ENCODE data around the gene YTHDF1.

DNA sequence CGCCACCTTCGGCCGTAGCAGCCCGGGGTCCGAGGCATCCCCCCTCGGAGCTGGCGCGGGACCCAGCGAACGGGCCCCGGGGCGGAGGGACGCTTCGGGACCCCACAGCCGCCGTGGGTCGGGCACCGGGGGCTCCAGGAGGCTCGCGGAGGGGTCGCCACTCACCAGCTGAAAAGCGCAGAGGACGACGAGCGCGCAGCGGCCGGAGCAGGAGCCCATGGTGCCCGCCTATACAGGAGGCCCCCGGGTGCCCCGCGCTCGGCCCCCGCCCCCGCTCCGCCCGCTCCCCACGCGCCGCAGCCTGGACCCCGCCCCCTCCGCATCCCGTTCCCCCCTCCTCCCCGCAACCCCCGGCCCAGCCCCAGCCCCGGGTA is 38.3 kb upstream of the YTHDF1 start, which contains the start of gene NKAIN4:
- no peak for TF ChIP-seq POLR2A (IDR thresholded peaks at IDR 0.05)
- TF ChIP-seq, protein P1, sequence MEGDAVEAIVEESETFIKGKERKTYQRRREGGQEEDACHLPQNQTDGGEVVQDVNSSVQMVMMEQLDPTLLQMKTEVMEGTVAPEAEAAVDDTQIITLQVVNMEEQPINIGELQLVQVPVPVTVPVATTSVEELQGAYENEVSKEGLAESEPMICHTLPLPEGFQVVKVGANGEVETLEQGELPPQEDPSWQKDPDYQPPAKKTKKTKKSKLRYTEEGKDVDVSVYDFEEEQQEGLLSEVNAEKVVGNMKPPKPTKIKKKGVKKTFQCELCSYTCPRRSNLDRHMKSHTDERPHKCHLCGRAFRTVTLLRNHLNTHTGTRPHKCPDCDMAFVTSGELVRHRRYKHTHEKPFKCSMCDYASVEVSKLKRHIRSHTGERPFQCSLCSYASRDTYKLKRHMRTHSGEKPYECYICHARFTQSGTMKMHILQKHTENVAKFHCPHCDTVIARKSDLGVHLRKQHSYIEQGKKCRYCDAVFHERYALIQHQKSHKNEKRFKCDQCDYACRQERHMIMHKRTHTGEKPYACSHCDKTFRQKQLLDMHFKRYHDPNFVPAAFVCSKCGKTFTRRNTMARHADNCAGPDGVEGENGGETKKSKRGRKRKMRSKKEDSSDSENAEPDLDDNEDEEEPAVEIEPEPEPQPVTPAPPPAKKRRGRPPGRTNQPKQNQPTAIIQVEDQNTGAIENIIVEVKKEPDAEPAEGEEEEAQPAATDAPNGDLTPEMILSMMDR (IDR thresholded peaks at IDR 0.05) = no peak

Data from esophagus squamous epithelium (tissue), 4 donors.